T follicular helper cell (primary cell): ENCODE data around the gene MAP3K20.
"Not testable (repeated sequence)": the region's sequence is repeated elsewhere in the genome, so short reads cannot be mapped to it uniquely, and the experiment has no call there.

Experiments
- DNase-seq: peaks from one replicate; pipeline ENCODE4 v3.0.0-alpha.2; 2020; ENCODE audit warnings: low read depth

MAP3K20 gene

DNA sequence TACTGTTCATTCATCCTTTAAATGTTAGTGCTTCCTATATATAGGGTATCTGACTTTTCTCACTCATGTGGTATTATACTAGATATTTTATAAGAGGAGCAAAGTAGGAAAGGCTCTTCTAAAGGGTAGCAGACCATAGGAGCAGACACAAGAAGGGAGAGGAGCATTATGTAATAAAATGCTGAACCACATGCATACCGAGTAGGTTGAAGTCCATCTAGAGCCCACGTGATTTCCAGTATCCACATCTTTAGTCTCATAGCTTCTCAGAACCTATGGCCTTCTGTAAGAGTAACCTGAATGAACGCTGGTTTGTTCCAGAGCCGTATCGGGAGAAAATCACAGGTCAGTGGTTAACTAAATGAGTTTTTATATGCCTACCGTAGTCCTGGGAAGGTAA is 85.9 kb downstream of the MAP3K20 start:
- DNase-seq, result no peak

DNA sequence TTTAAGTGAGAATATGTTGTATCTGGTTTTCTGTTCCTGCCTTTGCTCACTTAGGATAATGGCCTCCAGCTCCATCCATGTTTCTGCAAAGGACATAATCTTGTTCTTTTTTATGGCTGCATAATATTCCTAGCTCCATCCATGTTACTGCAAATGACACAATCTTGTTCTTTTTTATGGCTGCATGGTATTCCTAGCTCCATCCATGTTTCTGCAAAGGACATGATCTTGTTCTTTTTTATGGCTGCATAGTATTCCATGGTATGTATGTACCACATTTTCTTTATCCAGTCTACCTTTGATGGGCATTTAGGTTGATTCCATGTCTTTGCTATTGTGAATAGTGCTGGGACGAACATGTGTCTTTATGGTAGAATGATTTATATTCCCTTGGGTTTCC is 87.7 kb downstream of the MAP3K20 start:
- DNase-seq, result not testable (repeated sequence)

DNA sequence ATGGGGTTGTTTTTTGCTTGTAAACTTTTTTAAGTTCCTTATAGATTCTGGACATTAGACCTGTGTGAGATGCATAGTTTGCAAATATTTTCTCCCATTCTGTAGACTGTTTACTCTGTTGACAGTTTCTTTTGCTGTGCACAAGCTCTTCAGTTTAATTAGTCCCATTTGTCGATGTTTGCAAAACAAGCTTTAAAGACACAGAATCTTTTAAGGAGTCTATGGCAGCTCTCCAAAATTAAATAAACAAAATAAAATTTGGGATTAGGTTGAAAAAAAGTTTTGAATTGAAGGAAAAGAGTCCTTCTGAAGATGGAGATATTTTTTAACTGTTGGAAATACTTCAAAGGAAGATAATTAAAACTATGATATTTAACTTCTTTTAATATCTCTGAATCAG is 88.8 kb downstream of the MAP3K20 start:
- DNase-seq, result no peak

DNA sequence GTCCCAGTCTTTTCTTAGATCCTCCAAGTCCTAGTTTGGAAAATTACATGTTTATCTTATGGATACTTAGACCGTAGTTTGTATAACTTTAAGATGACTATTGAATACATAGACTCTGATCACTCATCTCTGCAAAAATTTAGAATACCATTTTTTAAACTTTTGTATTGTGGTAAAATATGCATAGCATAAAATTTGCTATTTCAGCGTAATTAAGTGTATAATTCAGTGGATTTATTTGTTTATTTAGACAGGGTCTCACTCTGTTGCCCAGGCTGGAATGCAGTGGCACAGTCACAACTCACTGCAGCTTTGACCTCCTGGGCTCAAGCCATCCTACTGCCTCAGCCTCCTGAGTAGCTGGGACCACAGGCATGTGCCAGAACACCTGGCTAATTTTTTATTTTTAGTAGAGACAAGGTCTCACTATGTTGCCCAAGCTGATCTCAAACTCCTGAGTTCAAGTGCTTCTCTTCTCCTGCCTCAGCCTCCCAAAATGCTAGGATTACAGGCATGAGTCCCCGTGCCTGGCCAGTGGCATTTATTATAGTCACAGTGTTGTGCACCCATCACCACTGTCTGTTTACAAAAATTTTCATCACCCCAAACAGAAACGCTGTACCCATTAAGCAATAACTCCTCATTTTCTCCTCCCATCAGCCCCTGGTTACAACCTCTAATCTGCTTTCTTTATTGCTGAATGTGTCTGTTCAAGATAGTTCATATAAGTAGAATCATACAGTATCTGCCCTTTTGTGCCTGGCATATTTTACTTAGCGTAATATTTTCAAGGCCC is 90.0 kb downstream of the MAP3K20 start:
- DNase-seq, result no peak

DNA sequence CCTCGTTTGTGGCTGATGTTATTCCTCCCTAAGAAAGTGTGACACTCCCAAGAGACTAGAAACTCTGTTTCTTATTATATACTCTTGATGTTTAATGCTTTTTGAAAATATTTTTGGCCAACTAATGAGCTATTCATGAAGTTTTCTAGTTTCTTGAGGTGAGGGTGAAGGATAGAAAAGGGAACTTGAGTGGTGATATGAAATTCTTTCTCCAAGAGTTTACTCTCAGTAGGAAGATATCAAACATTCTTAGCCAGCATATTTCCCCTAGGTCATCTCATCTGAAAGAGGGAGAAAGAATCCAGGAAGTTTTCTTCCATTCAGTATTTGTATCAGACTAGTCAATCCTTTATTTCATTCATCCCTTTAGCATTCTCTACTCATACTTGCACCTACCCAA is 95.7 kb downstream of the MAP3K20 start:
- DNase-seq, result no peak

DNA sequence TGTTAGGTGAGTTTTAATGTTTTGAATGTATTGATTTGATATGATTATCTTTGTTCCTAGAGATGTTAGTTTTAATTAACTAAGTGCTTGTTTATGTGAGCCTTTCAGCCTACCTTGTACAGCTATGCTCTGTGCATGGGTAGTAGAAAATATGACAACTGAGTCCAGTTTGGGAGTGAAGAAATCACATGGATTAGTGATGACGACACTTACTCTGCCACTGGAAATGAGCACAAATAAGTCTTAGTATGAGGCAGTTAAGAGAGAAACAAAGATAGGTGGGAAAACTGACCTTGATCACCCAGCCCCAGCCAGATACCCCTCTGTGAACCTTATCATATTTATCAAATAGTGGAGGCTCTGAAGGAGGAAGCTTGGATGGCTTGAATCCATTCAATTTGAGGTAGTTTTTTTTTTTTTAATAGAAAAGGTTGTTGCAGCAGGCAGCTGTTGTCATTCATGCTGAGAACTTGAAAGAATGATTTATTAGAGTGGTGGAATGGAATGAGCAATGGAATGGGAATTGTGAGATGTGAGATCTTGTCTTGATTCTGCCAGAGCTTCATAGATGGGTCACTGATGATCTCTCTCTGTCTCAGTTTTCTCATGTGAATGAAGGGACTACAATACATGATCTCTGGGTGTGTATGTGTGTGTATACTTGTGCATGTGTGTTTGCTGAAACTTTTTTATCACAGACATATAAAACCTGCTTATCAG is 96.4 kb downstream of the MAP3K20 start:
- DNase-seq, result no peak

DNA sequence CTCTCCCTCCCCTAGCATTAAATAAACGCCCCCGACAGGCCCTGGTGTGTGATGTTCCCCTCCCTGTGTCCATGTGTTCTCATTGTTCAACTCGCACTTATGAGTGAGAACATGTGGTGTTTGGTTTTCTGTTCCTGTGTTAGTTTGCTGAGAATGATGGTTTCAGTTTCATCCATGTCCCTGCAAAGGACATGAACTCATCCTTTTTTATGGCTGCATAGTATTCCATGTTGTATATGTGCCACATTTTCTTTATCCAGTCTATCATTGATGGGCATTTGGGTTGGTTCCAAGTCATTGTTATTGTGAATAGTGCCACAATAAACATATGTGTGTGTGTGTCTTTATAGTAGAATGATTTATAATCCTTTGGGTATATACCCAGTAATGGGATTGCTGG is 98.7 kb downstream of the MAP3K20 start:
- DNase-seq, result not testable (repeated sequence)

DNA sequence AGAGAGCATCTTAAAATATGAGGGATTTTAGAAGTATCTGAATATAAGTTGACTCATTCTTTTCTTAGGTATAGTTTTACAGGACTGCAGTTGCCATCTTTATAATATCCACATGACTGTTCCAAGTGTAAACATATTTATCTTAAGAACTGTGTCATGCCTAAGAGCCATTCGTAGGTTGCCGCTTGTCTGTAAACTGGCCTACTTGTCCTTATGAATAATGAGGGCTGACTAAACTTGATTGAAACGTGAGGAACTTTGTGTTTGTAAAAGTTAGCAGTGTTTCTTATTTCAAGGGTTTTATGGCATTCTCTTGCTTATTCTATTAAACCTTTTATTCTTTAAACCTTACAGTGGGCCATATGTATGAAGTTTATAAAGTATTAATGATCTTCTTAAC is 99.6 kb downstream of the MAP3K20 start:
- no peak for DNase-seq

DNA sequence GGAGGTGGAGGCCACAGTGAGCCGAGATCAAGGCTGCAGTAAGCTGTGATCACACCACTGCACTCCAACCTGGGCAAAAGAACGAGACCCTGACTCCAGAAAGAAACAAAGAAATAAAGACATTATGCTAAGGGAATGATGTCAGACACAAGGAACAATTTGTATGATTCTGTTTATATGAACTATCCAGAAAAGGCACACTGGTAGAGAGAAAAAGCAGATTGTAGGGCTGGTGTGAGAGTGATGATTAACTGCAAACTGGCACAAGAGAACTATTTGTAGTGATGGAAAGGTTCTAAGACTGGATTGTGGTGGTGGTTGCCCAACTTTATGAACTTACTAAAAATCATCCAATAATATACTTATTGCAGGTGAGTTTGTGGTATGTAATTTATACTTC is 106.3 kb downstream of the MAP3K20 start:
- DNase-seq, result no peak

DNA sequence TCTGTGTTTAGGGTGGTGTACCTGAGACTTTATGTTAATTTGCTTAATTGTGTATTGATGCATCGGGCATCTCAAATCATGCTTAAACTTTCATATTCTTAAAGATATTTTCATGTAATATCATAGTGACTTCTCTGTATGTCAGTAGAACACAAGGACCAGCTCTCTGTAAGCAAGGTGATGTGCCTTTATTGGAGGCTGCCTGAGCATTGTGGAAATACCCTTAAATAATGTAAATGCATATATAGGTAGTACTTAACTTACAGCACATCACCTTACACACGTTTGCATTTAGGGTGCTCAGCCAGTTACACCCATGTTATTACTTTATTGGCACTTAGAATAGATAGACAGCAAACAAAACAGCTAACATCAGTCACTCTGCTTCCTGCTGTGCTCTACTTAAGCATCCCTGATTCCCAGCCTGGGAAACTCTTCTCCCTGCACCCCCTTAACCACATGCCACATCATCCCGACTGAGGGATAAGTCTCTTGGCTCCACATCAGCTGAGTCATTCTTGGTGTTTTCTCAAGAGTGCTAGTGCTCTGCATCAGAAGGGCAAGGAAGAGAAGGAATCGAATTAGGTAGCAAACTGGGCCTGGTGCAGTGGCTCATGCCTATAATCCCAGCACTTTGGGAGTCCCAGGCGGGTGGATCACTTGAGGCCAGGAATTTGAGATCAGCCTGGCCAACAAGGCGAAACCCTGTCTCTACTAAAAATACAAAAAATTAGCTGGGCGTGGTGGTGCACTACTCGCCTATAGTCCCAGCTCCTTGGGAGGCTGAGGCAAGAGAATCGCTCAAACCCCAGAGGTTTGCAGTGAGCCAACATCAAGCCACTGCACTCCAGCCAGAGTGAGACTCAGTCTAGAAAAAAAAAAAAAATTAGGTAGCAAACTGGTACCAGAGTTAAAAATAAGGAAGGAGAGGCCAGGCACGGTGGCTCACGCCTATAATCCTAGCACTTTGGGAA is 108.7 kb downstream of the MAP3K20 start:
- DNase-seq, result no peak

DNA sequence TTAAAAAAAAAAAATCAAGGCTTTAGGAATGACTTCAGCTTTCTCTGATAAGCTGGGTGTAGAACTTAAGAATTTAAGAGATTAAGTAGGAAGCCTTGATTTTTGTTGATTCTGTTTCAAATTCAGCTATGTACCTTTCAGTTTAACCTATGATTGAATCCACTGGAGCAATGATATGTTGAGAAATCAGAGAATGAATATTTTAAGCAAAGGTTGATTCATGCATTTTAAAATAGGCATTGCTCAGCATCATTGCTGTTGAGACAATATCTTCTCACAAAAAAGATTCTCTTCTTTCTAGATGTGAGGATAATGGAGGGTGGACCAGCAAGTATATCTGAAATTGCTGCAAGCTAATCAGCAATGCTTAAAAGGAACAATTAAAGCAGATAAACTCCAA is 109.8 kb downstream of the MAP3K20 start:
- no peak for DNase-seq

DNA sequence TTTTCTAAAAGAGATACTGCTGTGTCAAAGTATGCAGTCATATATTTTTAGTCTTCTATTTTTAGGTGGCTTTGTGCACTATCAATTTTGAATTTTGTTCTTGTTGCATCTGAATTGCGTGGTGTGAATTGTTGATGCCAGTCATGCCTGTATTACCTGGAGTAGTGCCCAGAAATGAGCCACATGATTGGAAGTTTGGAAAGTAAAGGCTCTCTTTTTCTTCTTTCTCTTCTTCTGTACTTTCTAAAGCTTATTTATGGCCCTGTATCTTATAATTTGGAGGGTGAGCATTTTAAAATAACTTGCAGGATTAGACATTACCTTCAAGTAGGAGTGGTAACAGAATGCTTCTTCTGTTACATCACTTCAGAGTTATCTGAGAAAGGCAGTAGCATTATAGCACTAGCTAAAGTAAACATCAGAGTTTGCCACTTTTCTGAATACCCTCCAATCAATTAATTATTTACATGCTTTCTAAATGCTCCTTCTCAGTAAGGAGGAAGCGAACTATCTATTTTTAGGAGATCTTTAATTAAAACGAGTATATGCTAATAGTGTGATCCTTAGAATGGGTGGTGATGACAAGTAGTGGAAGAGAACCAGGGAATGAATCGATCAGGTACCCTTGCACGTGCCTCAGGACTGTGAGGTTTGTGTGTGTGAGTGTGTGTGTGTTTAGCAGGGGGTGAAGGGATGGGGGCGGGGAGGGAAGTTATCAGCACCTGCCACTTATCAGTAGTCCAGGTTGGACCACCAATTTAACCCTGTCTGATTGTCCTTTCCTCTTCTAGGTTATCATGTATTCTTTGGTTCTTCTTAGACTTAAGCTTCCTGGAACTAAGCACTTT is 112.5 kb downstream of the MAP3K20 start:
- no peak for DNase-seq

DNA sequence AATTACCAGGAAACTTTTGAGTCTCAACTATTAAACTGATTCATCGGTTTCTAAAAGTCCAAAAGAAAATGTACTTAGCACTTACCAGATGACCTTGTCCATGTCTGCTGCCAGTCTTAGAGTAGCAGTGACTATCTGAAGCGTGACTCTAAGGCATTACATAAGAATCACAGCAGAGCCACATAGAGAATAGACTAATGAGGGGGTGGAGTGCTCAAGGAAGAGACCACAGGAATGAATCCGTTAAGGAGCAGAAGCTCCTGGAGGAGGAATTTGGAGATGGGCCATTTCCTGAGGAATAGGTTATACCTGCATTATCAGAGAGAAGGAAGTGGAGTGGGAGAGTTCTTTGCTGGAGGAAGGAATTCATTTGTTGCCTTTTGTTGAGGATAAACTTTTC is 116.0 kb downstream of the MAP3K20 start:
- DNase-seq, result no peak

DNA sequence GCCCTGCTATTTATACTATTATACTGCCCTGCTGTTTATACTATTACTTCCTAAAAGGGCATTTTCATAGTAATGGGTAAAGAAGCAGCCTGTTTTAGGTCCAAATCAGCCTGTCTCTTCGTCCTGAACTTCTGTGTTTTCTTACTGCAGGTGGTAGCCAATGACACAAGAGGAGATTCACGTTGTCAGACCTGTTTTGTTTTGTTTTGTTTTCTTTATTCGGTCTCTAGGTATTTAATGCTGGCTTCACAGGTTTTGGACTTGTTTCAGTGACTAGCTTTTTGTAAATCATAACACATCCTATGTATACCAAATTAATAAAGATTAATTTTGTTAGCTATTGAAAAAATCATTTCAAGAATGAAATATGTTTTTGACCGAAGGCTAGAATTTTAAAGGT is 116.4 kb downstream of the MAP3K20 start:
- DNase-seq, result no peak

DNA sequence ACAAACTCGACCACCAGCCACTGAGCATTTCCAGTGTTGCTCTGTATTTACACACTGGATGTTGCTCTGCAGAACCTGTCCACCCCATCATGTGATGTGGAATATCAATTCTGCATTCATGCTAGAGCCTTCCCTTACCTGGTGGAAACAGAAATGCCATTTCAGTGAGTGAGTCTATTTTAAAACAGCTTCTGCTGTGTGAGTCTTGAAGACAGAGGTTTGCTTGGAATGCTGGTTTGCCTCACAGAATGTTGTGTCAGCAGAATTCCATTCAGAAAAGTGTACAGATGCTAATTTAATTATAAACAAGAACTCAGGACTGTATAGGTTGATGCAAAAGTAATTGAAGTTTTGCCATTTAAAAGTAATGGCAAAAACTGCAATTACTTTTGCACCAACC is 118.3 kb downstream of the MAP3K20 start:
- no peak for DNase-seq

DNA sequence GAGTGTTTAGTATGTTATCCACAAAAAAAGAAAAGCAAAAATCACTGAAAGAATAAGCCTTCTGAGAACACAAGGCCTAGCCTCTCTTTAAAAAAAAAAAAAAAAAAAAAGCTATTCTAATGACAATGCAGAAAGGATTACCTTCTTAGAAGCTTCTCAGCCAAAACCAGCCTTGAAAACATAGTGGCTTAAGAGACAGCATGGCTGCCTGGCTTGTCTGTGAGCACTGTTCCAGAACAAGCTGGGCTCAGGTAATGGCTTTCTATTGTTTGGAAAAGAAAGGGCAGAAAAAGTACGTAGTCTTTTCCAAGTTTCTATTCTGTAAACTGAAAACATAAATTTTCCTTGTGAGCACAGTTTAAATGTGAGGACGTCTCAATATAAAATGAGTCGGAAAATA is 119.5 kb downstream of the MAP3K20 start:
- DNase-seq, result no peak

DNA sequence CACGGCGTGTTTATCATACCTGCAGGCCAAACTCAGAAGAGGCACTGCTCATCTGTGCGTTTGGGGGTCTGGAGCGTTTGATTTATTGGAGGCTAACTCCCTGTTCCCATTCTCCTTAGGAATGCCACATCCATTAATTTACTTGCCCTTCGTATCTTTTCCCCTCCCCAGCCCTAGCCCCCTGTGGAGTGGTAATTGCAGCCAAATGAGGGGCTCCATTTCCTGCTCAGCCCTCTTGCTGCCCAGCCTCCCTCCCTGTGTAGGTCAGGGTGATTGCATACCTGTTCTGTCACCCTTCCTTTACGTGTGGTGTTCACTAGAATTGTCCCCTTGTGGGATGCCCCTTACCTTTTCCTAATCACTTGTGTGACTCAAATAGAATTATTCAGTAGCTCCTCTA is 120.4 kb downstream of the MAP3K20 start:
- no peak for DNase-seq

DNA sequence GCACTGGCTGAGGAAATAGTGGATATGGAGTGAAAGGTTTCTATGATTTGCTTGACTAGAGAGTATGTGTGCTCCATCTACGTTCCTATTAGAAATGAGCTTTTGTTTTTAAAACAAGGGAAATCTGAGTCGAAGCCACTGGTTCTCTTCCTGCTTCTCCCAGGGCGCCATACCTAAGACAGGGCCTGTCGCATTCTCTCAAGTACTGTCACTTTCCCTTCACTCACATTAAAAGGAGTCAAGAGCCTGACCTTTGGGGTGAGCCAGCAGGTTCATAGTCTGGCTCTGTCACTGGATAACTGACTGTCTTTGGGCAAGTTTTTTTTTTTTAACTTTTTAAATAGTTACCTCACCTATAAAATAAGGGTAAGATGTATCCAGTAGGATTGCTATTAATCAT is 121.0 kb downstream of the MAP3K20 start:
- no peak for DNase-seq

DNA sequence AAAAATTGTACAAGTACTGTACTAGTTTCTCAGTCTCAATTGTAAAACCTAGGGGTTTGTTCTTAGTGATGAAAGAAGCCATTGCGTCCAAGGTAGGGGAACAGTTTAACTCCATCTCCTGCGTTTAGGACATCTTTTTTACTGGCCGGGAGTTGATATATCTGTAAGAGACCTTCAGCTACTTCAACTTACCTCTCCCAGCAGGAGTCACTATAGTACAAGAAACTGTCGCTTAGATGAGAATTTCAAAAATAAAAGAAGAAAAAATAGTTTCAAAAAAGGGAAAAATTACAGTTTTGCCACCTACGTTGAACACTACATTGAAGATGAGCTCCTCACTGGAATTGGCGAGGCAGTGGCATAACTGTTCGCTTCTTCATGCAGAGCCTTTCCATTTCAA is 122.7 kb downstream of the MAP3K20 start:
- DNase-seq, result no peak

DNA sequence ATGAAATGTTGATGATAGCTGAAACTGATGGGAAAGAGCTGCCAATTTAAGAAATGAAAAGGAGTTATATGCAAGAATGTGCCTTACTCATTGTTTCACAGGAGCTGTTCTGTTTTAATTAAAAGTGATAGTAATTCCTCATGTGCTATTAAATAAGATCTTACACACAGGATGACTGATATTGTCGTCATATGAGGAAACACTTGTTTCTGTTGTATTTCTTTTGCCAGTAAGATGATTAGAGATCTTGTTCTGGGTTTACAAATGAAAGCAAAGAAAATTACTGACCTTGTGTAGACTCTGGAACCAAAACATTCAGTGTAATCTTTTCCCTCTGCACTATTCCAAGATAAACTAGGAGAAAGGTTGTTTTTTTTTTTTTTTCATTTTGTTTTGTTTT is 123.6 kb downstream of the MAP3K20 start:
- no peak for DNase-seq

DNA sequence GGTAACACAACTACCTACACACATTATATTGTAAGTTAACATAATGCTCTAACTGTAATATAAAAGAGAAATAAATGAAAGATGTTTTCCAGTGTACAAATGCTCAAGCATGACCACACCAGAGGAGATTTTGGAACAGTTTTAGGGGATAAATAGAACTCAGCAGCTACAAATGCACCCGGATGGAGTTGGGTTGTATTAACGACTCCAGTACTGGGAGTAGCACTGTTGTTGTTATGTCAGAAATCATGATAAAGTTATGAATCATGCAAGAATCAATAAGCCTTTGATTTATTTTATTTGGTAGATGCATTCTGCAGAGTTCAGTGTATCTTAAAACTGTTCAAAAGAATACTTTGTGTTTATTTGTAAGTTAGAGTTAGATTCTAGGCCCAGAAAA is 126.9 kb downstream of the MAP3K20 start:
- DNase-seq, result no peak

DNA sequence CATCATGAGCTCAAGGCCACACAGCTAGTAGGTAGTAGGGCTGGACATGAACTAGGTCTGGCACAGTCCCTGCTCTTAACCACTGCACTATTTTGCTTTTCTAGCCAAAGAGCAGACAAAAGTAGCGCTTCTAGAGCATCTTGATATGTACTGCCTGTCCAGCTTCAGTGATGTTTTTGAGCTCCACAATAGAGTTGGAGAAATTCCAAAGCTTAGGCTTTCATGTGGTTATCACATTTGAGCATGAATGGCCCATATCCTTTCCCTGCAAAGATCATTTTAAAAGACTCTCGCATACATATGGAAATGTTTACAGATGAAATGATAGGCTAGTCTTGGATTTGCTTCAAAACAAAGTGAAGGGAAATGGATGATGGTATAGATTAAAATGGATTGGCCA is 128.7 kb downstream of the MAP3K20 start:
- DNase-seq, result no peak
